22Rv1 (cell line): Measurements from ENCODE around the gene LAMA5.

ENCODE experiments used
- H3K27ac ChIP-seq: fragments of 450-650 bp; 2 replicates; pipeline ENCODE4 v1.5.1; 2017
- CTCF ChIP-seq: fragments of 450-650 bp; IDR thresholded peaks from 2 replicates; pipeline ENCODE4 v1.5.1; 2017; ENCODE audit warnings: mild to moderate bottlenecking
- ZFX ChIP-seq: fragments of 450-650 bp; IDR thresholded peaks from 2 replicates; pipeline ENCODE4 v1.6.1; 2017; ENCODE audit warnings: antibody characterized with exemption, borderline replicate concordance

The LAMA5 gene

GRCh38 chr20:62313021-62313420, 54.1 kb downstream of the LAMA5 start:
- no peak overlapping the region for H3K27ac ChIP-seq
- no peak for TF ChIP-seq ZFX
- TF ChIP-seq CTCF: no peak

GRCh38 chr20:62312662-62312977, 54.5 kb downstream of the LAMA5 start:
- TF ChIP-seq ZFX (no peak), CTCF (no peak)
- no peak overlapping the region for H3K27ac ChIP-seq

DNA sequence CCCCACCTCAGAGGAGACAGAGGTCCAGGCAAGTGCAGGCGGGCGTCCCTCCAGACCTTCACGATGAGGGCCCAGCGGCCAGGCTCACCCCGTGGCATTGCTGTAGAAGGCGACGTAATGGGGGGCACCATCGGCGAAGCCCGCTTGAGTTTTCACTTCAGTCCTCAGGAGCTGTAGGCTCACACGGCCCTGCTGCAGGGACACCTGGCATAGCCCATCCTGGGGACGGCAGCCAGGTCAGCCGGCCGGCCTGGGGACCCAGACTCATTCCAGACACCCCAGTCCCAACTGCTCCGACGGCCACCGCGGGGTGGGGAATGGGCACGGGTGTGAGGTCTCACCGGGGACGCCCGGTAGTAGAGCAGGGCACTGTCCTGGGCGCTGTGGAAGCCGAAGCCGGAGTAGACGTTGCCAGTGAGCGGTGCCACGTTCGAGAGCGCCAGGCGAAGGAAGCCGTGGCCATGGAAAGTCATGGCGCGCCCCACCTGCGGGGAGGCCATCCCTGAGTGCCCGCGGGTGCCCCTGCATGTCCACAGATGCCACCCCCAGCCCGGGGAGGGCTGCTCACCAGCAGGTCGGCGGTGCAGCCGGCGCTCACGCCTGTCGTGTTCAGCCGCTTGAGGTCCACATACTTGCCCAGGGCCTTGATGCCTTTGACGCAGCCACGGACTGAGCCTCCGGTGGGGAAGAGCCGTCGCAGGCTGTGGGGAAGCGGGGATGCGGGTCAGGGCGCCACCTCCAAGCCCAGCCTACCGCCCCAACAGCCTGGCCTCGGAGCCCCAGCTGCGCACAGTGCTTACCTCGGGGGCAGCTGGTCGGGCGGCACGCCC, 55.1 kb downstream of the LAMA5 start:
- no peak overlapping the region for H3K27ac ChIP-seq
- no peak for TF ChIP-seq CTCF
- no peak for TF ChIP-seq ZFX

GRCh38 chr20:62311150-62311549, 56.0 kb downstream of the LAMA5 start:
- no peak overlapping the region for H3K27ac ChIP-seq
- TF ChIP-seq ZFX: no peak
- no peak for TF ChIP-seq CTCF

- TF ChIP-seq CTCF (no peak), ZFX (no peak)
- H3K27ac ChIP-seq: no peak overlapping the region
Observed at GRCh38 chr20:62310757-62311121, 56.4 kb downstream of the LAMA5 start.

DNA sequence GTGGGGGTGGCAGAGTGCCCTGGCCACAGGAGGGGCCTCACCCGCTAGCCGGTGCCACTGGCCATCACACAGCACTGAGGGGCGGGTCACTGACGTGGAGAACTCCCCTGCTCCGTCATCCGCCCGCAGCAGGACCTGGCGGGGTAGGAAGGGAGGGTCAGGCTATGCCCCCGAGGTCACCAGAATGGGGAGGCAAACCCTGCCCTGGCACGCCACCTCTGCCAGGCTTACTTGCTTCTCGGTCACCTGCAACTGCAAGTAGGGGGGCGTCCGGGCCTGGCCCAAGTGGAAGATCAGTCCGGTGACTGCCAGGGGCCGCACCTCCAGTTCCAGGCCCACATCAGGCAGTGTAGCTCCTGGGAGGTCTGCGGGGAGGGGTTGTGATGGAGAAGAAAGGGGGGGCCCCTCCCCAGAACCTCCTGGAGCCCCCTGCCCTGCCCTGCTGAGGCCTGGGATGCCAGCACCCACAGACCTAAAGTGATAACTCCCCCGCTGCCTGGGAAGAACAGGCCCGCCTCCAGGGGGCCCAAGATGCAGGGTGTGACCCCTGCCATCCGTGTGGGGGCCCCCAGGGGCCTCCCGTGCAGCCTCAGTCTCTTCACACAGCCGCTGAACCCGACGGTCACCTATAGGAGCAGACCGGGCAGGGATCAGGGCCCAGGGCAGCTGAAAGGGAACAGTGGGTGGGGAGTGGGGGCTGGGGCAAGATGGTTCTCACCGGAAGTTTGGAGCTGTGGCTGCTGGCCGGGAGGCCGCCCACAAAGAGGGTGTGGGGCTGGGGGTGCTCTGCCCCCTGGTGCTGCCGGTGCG, 57.0 kb downstream of the LAMA5 start:
- no peak overlapping the region for H3K27ac ChIP-seq
- TF ChIP-seq CTCF (no peak), ZFX (no peak)
